Mammary epithelial cell (primary cell): ENCODE measurements around the gene GTF3C2.

ENCODE experiments used
- EZH2 ChIP-seq: IDR thresholded peaks from 2 replicates; pipeline ENCODE4 v1.6.1; 2012; ENCODE audit warnings: low read length, inconsistent platforms, borderline replicate concordance
- TF ChIP-seq, protein P1 (sequence below), 2 donors: IDR thresholded peaks in 1 of 2; conservative IDR thresholded peaks in 1 of 2; 2 replicates each; pipeline ENCODE4 v1.5.1; 2011 to 2012; ENCODE audit warnings: inconsistent platforms in 2 of 2, low read length in 2 of 2, mild to moderate bottlenecking in 2 of 2, control low read depth in 1 of 2, low read depth in 1 of 2; ENCODE audit not compliant: insufficient read depth in 1 of 2; ENCODE audit errors: extremely low read depth in 1 of 2

DNA sequence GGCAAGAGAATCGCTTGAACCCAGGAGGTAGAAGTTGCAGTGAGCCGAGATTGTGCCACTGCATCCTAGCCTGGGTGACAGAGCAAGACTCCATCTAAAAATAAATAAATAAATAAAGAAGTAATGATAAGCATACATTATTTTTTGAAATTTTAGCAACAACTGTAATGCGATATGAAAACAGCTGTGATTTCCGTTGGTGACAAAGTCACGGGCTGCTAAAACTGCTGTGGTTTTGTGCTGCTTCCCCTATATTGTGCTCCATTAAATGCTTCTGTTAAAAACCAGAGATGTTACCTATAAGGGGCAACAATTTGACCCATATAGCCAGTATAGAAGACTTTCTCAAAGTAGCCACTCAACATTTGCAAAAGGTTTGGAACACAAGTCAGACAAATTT is 66.0 kb downstream of the GTF3C2 start:
- no peak for TF ChIP-seq EZH2
- TF ChIP-seq, protein P1, sequence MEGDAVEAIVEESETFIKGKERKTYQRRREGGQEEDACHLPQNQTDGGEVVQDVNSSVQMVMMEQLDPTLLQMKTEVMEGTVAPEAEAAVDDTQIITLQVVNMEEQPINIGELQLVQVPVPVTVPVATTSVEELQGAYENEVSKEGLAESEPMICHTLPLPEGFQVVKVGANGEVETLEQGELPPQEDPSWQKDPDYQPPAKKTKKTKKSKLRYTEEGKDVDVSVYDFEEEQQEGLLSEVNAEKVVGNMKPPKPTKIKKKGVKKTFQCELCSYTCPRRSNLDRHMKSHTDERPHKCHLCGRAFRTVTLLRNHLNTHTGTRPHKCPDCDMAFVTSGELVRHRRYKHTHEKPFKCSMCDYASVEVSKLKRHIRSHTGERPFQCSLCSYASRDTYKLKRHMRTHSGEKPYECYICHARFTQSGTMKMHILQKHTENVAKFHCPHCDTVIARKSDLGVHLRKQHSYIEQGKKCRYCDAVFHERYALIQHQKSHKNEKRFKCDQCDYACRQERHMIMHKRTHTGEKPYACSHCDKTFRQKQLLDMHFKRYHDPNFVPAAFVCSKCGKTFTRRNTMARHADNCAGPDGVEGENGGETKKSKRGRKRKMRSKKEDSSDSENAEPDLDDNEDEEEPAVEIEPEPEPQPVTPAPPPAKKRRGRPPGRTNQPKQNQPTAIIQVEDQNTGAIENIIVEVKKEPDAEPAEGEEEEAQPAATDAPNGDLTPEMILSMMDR (conservative IDR thresholded peaks at IDR 0.05 in 1 of 2, IDR thresholded peaks at IDR 0.05 in 1 of 2; ENCODE audit: extremely low read depth in 1 of 2, insufficient read depth in 1 of 2, low read depth in 1 of 2, low read length in 2 of 2), result no peak
